GM21825 (cell line): Measurements from ENCODE around the gene KRT73.

Experiments
- ATAC-seq: cut with Tn5 transposase; IDR thresholded peaks from one replicate; pipeline ENCODE4 v1.9.1; 2021; ENCODE audit warnings: mild to moderate bottlenecking, moderate library complexity; ENCODE audit not compliant: unreplicated experiment

Gene KRT73

DNA sequence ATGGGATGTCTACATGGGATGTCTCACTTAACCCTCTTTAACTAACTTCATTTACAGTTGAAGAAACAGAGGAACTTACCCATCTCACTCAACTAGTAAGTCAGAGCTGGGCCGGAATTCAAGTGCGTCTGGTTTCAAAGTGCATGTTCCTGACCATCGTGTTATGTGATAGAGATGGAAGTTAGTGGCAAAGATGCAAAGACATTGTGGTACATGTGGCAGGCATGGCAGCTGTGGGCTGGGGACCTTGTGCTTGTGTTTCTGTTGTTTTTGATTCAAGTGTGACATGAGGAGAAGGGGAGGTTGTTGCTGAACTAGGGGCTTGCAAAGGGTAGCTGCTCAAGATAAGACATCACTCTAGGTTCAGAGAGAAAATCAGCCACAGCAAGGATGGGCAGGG, 42.4 kb downstream of the KRT73 start:
- no peak for ATAC-seq

DNA sequence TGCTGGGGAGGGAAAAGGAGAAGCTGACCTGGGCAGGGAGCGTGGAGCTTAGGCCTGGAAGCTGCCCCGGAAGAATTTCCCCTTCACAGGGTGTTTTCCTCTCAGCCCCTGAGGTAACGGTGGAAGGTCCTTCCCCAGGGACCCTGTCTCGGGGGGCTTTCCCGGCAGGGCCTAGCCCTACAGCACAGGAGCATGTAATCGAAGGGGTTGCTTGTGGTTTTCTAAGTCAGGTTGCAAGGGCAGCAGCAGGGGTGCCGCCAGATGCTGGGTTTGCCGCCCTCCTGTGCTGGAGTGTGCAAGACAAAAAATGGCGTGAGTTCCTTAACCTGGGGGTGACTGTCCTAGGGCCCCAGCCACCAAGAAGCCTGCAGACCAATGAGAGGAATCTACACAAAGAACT, 43.1 kb downstream of the KRT73 start:
- ATAC-seq: no peak

DNA sequence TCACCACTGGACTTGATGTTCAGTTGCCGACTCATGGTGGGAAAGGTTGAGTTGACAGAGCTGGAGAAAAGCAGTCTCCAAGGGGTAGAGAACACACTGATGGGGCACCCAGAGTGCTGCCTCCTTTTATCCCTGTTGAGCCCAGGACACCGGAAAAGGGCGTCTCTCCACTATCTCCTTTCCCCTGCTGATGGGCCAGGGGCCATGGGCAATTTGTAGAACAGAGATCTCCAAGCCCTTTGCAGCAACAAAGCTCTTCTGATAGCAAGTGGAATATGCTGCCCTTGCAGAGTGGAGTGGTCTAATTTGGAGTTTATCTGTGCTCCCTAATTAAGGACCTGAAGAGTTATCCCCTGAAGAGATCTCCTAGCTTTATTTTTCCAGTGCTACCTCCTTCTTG, 44.6 kb downstream of the KRT73 start, which contains the start of gene KRT74:
Gene KRT74, minus strand, starts transcription at position 101 of the 400 bp plus-strand sequence. Its CDS starts 66 bp downstream, at position 35.
- no peak for ATAC-seq

DNA sequence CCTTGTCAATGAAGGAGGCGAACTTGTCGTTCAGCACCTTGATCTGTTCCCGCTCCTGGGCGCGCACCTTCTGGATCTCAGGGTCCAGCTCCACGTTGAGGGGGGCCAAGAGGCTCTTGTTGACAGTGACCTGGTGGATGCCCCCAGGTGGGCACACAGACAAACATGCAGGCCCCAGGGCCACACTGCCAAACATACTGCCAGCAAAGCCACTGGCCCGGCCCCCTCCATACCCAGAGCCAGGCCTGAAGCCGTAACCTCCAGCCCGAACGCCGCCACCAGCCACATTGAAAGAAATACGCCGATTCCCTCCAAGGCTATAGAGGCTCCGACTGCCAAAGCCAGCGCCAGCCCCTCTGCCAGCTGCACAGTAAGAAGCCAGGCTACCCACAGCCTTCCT, 45.1 kb downstream of the KRT73 start:
- no peak for ATAC-seq

DNA sequence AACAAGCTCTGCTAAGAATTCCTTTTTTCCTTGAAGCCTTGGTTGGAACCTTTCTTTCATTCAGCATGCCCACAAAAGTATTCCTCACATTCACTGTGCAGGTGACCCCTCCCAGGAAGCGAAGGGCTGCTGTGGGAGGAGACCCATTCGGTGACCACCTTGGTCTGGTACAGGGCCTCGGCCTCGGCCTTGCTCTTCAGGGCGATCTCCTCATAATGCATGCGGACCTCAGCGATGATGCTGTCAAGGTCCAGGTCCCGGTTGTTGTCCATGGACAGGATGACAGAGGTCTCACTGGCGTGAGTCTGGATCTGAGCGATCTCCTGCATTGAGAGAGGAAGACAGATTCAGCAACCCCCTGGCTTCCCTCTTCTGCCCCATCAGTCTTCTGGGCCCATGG, 47.8 kb downstream of the KRT73 start:
- ATAC-seq: no peak

DNA sequence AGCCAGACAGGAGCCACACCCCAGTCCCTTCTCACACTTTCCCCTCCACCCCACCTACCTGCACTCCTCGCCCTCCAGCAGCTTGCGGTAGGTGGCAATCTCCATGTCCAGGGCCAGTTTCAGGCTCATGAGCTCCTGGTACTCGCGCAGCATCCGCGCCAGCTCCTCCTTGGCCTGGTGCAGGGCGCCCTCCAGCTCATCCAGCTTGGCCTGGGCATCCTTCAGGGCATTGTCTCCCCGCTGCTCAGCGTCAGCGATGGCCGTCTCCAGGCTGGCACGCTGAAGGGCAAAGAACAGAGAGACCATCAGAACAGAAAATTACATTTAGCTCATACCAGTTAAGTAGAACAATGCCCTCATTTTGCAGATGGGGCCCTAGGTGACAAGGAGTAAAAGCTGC, 50.2 kb downstream of the KRT73 start:
- no peak for ATAC-seq

DNA sequence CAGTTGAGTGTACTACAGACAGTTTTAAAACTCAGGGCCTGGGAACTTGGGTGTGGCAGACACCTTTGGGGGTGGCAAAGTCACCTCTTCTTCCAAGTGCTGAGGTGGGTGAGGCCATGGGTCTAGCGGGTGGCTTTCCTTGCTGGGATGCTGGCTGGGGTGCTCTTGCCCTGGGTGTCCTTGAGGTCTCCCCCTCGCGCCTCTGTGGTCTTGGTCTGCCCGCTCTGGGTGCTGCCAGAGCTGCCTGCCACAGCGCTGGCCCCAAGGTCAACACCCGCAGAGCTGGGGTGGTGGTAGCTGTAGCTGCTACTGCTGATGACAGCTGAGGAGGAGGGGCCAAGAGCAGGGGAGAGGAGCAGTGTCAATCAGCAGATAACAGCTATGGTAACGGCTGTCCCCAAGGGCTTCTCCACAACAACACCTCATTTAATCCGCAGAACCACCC, 51.5 kb downstream of the KRT73 start:
- ATAC-seq: no peak

DNA sequence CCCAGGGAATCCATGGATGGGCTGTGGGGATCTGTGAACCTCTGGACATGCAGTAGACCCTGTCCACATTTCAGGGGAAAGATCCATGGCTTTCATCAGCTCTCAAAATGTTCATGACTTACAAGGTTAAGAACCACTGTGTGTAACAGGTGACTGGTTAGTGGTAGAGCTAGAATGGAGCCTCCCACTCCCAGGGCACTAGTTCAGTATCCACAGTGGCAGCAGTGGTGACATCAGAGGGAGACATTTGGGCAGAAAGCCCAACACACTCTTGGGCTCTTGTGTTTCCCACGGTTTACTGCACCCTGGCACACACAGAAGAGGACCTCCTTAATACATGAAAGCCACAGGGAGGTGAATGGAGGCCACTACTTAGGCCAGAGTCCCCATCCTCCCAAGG, 53.8 kb downstream of the KRT73 start:
- no peak for ATAC-seq

DNA sequence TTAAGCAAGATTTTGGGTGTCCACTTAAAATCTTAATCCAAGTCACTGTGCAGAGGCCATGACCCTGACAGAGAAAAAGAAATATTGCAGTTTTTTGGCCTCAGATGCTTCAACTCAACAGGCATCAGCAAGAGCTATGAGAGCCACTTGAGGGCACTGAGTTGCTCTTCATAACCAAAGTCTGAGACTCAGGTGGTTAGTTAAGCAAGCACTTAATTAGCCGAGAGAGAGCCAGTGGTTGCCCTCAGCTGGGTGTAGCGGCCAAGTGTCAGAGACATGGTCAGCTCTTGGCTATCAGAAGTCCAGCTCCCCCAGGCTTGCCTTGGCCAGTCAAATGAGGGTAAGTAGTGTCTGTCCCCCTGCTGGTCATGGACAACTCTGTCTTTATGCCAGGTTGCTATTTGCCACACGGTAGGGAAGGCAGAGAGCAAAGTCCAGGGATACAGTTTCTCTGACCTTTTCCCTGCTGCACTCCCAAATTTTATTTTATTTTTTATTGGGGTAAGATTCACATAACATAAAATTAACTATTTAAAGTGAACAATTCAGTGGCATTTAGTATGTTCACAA, 56.4 kb downstream of the KRT73 start:
- ATAC-seq: no peak

DNA sequence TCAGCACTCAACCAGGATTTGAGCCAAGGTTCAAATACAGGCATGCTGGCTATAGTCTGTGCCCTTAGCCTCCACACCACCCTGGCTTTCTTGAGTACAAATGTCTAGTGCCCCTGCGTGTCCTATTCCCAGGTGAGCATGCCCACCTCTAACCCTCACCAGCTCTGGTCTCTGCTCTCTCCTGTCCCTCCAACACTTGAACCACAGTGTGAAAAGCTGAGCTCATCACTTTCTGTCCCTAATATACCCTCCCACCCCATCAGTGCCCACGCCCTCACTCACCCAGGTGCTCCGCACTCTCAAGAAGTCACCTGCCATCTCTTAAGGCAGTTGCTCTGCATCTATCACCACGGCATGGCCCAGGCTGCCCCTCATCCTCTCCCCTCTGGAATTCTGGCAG, 58.4 kb downstream of the KRT73 start:
- ATAC-seq: no peak

DNA sequence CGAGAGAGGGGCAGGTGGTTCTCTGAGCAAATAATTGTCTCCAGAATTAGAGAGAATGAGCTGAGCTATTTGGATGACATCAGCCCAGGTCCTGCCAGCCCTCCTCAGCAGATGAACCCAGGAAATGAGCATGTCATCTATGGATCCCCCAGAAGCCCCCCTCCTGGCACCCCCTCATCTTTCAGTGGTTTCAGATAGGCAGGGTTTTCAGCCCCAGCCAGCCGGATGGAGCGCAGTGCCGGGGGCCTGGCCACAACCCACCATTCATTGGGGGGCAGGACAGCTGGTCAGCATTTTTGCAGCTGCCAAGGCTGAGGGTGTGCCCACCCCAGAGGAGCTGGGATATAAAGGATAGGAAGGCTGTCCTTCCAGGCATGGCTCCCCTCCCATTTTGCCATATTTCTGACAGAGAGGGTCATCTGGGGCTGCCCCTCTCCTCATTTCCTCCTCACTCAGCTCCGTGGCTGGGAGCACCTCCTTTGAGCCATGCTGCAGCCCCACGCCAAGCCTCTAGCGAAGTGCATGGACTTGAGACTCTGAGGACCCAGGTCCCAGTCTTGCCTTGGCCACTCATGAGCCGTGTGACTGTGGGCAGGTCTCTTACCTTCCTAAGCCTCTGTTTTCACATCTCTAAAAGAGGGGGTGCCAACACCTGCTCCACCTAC, 59.4 kb downstream of the KRT73 start:
- ATAC-seq: no peak
